Measurements from ENCODE around the gene FBXL17. TPM values are rescaled to one million over a fixed set of nuclear protein-coding genes. Genes with fewer than 3 reads are reported as not detected.

FBXL17 gene
- total and polyA plus RNA-seq, 2 donors (not counting 1 experiment from before 2014, with no cell fraction given) = 7.3 to 40.3 TPM

DNA sequence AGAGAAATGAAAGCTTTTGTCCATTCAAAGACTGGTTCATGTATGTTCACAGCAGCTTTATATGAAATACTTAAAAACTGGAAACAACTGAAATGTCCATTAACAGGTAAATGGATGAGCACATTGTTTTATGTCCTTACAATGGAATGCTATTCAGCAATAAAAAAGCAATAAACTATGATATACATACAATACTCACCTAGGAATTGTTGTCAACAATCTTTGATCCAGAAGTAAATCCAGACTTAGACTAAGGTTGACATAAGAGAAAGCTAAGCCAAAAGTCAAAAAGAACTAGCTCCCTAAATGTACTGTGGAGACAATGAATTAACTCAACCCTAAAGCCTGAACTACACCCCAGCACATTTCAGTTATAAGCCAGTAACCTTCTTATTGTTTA, 54.9 kb downstream of the FBXL17 start:
- no peak overlapping the region for H3K27ac ChIP-seq (ENCODE audit: low read length in 2 of 2)
- TF ChIP-seq, protein P1, sequence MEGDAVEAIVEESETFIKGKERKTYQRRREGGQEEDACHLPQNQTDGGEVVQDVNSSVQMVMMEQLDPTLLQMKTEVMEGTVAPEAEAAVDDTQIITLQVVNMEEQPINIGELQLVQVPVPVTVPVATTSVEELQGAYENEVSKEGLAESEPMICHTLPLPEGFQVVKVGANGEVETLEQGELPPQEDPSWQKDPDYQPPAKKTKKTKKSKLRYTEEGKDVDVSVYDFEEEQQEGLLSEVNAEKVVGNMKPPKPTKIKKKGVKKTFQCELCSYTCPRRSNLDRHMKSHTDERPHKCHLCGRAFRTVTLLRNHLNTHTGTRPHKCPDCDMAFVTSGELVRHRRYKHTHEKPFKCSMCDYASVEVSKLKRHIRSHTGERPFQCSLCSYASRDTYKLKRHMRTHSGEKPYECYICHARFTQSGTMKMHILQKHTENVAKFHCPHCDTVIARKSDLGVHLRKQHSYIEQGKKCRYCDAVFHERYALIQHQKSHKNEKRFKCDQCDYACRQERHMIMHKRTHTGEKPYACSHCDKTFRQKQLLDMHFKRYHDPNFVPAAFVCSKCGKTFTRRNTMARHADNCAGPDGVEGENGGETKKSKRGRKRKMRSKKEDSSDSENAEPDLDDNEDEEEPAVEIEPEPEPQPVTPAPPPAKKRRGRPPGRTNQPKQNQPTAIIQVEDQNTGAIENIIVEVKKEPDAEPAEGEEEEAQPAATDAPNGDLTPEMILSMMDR (IDR thresholded peaks at IDR 0.05) = no peak
- no peak for TF ChIP-seq EZH2 (IDR thresholded peaks at IDR 0.05; ENCODE audit: borderline replicate concordance, insufficient read depth, low read depth, low read length, poor library complexity, severe bottlenecking)
- no peaks in the 10 kb centered on the region for H3K4me1 Mint-ChIP-seq
- no peak for ATAC-seq (ENCODE audit: low read depth)
- no peaks in the 10 kb centered on the region for H3K9me3 Mint-ChIP-seq (ENCODE audit: insufficient read depth)
- H3K27ac Mint-ChIP-seq = no peak overlapping the region
- ChIA-PET CTCF (interaction anchor here (2.1 kb wide), 1 partner anchor 66 kb away, joined by 5 read pairs; no protein-coding TSS in a partner anchor), POLR2A (no interaction called here)
- no peak overlapping the region for H3K4me3 ChIP-seq (ENCODE audit: control extremely low read depth in 1 of 5, extremely low read depth in 1 of 5, insufficient read depth in 1 of 5, low read depth in 2 of 5, low read length in 4 of 5)
- DNase-seq = no peak
- no peak overlapping the region for H3K4me3 Mint-ChIP-seq
- no peaks in the 10 kb centered on the region for H4K20me1 ChIP-seq (ENCODE audit: control insufficient read depth, insufficient read depth, low read length, poor library complexity, severe bottlenecking)
- intact Hi-C loops (cut with micrococcal nuclease) = no loop called here
- H3K79me2 ChIP-seq (ENCODE audit: control insufficient read depth, insufficient read depth, low read length) = no peaks in the 10 kb centered on the region
- no peak overlapping the region for H3K9ac ChIP-seq (ENCODE audit: low read length)
- H3K9me3 ChIP-seq (ENCODE audit: control extremely low read depth in 1 of 3, control insufficient read depth in 2 of 3, insufficient read depth in 1 of 3, low read length in 2 of 3) = no peaks in the 10 kb centered on the region
- H3K27me3 Mint-ChIP-seq = no peaks in the 10 kb centered on the region
- no peak overlapping the region for H3K4me2 ChIP-seq (replicated peaks; ENCODE audit: low read depth, low read length, poor library complexity, severe bottlenecking)
- H3K36me3 ChIP-seq (replicated peaks in 1 of 2; ENCODE audit: control extremely low read depth in 1 of 2, control insufficient read depth in 1 of 2, extremely low read depth in 1 of 2, insufficient read depth in 2 of 2, low read length in 1 of 2) = peaks cover 0 to 5% of the 10 kb centered on the region in 2 experiments
- H2AFZ ChIP-seq (ENCODE audit: insufficient read depth, low read depth, low read length, poor library complexity, severe bottlenecking) = no peak overlapping the region
- H3K4me1 ChIP-seq (ENCODE audit: control insufficient read depth in 2 of 2, insufficient read depth in 2 of 2, low read length in 2 of 2) = no peaks in the 10 kb centered on the region
- no peaks in the 10 kb centered on the region for H3K27me3 ChIP-seq (replicated peaks in 1 of 4; ENCODE audit: control extremely low read depth in 1 of 4, control insufficient read depth in 3 of 4, insufficient read depth in 4 of 4, low read length in 3 of 4)

DNA sequence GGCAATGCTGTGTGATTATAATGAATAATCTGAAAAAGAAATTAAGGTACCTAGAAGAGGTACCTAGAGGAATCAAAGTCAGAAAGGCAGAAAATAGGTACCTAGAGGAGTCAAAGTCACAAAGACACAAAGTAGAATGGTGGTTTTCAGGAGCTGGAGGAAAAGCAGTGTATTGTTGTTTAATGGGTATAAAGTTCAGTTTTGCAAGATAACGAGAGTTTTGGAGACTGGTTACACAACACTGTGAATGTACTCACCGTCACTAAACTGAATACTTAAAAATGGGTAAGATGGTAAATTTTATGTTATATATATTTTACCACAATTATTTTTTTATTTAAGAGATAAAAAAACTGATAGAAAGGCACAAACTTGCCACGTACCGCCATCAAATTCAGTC, 57.0 kb downstream of the FBXL17 start:
- Mint-ChIP-seq H3K27ac (no peak overlapping the region), H3K4me3 (no peak overlapping the region), H3K4me1 (no peaks in the 10 kb centered on the region), H3K27me3 (no peaks in the 10 kb centered on the region), H3K9me3 (ENCODE audit: insufficient read depth) (no peaks in the 10 kb centered on the region)
- H3K36me3 ChIP-seq (replicated peaks in 1 of 2; ENCODE audit: control extremely low read depth in 1 of 2, control insufficient read depth in 1 of 2, extremely low read depth in 1 of 2, insufficient read depth in 2 of 2, low read length in 1 of 2) = peaks cover 0 to 5% of the 10 kb centered on the region in 2 experiments
- H3K27ac ChIP-seq (ENCODE audit: low read length in 2 of 2) = no peak overlapping the region
- POLR2A ChIA-PET = no interaction called here
- H3K4me2 ChIP-seq (replicated peaks; ENCODE audit: low read depth, low read length, poor library complexity, severe bottlenecking) = no peak overlapping the region
- TF ChIP-seq, protein P1 (IDR thresholded peaks at IDR 0.05) = no peak
- TF ChIP-seq EZH2 (IDR thresholded peaks at IDR 0.05; ENCODE audit: borderline replicate concordance, insufficient read depth, low read depth, low read length, poor library complexity, severe bottlenecking) = no peak
- ATAC-seq (ENCODE audit: low read depth) (no peak), DNase-seq (no peak)
- intact Hi-C loops (cut with micrococcal nuclease) = no loop called here
- H3K9ac ChIP-seq (ENCODE audit: low read length) = no peak overlapping the region
- WGBS (ENCODE audit: insufficient coverage) = no CpG with 5 or more reads among the region's 4 CpGs
- H3K4me1 ChIP-seq (ENCODE audit: control insufficient read depth in 2 of 2, insufficient read depth in 2 of 2, low read length in 2 of 2) = no peaks in the 10 kb centered on the region
- no peaks in the 10 kb centered on the region for H3K27me3 ChIP-seq (replicated peaks in 1 of 4; ENCODE audit: control extremely low read depth in 1 of 4, control insufficient read depth in 3 of 4, insufficient read depth in 4 of 4, low read length in 3 of 4)
- CTCF ChIA-PET = no interaction called here
- H2AFZ ChIP-seq (ENCODE audit: insufficient read depth, low read depth, low read length, poor library complexity, severe bottlenecking) = no peak overlapping the region
- H3K79me2 ChIP-seq (ENCODE audit: control insufficient read depth, insufficient read depth, low read length) = no peaks in the 10 kb centered on the region
- H3K4me3 ChIP-seq (ENCODE audit: control extremely low read depth in 1 of 5, extremely low read depth in 1 of 5, insufficient read depth in 1 of 5, low read depth in 2 of 5, low read length in 4 of 5) = no peak overlapping the region
- H4K20me1 ChIP-seq (ENCODE audit: control insufficient read depth, insufficient read depth, low read length, poor library complexity, severe bottlenecking) = no peaks in the 10 kb centered on the region
- H3K9me3 ChIP-seq (ENCODE audit: control extremely low read depth in 1 of 3, control insufficient read depth in 2 of 3, insufficient read depth in 1 of 3, low read length in 2 of 3) = no peaks in the 10 kb centered on the region
